Stimulated activated CD8-positive, alpha-beta memory T cell treated with anti-CD3 and anti-CD28 coated beads, Interleukin-4, amount 100 ng/mL, for 1 hour (primary cell): Measurements from ENCODE around the gene CNPY4.
"Not testable (repeated sequence)": the region's sequence is repeated elsewhere in the genome, so short reads cannot be mapped to it uniquely, and the experiment has no call there.

Source experiments
- DNase-seq, 2 donors: peaks; one replicate each; pipeline ENCODE4 v3.0.0-alpha.2; 2020; ENCODE audit warnings: low read depth in 2 of 2, low spot score in 1 of 2

CNPY4 gene

GRCh38 chr7:100118388-100119071, 904 bp upstream of the CNPY4 start:
- no peak for DNase-seq

GRCh38 chr7:100119970-100120732, 717 bp downstream of the CNPY4 start:
- DNase-seq = peak; percentile 25 to 44

DNA sequence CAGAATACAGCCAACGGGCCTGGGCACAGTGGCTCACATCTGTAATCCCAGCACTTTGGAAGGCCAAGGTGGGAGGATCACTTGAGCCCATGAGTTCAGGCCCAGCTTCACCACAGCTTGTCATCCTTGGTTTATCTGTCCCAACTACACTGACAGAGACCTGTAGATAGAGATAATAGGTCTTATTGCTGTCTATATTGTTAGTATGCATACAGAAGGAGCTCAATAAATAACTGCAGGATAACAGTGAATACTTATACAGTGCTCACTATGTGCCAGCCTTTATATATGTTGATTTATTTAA, 1.3 kb downstream of the CNPY4 start:
- no peak for DNase-seq

- DNase-seq = no peak
Measured at GRCh38 chr7:100122067-100122466, 2.6 kb downstream of the CNPY4 start.

GRCh38 chr7:100122568-100122967, 3.1 kb downstream of the CNPY4 start:
- DNase-seq = no peak

- DNase-seq = no peak
Measured at GRCh38 chr7:100124301-100125230, 5.1 kb downstream of the CNPY4 start.

GRCh38 chr7:100126239-100126930, 7.0 kb downstream of the CNPY4 start:
- no peak for DNase-seq

DNA sequence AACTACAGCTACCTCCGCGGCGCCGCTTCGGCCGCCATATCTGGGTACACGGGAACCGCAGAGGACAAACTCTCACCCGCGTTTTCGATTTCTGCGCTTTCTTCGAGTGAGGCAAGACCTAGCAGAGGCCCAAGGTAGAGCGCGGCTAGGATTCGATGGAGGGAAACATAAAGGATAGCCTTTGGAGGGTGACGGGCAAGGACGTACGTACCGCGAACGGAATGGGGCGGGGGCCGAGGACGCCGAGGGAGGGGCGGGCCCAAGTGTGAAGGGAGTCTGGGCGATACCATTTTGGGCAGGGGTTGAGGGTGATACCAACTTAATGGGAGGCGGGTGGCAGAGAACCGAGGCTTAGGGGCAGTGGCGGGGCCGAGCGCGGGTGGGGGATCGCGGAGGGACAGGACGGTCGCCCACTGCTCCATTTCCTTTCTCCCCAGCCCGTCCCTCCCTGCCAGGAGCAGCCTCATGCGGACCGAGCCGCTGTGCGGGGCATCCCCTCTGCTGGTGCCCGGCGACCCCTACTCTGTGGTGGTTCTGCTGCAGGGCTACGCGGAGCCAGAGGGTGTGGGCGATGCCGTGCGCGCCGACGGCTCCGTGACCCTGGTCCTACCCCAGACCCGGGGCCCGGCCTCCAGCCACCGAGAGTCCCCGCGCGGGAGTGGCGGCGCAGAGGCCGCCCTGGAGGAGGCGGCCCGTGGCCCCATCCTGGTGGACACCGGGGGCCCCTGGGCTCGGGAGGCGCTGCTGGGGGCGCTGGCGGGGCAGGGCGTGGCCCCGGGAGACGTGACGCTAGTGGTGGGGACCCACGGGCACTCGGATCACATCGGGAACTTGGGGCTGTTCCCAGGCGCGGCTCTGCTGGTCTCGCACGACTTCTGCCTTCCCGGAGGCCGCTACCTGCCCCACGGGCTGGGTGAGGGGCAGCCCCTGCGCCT, 7.8 kb downstream of the CNPY4 start, which contains the start of gene MBLAC1:
MBLAC1 (plus strand) TSS at position 37 of the 935 bp plus-strand sequence; CDS start at position 466, 429 bp downstream.
- DNase-seq = peak; percentile 77 to 81

GRCh38 chr7:100127866-100128636, 8.6 kb downstream of the CNPY4 start:
- DNase-seq = no peak

GRCh38 chr7:100128637-100128963, 9.2 kb downstream of the CNPY4 start:
- DNase-seq = no peak

DNA sequence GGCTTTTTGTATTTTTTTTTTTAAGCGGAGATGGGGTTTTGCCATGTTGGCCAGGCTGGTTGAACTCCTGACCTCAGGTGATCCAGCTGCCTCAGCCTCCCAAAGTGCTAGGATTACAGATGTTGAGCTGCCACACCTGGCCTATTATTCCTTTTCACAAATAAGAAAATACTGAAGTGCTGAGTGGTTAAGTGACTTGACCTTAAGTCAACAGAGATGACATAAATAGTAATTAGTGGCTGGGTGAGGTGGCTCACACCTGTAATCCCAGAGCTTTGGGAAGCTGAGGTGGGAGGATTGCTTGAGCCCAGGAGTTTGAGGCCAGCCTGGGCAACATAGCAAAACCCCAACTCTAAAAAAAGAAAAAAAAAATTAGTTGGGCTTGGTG, 10.8 kb downstream of the CNPY4 start:
- DNase-seq = not testable (repeated sequence)

DNA sequence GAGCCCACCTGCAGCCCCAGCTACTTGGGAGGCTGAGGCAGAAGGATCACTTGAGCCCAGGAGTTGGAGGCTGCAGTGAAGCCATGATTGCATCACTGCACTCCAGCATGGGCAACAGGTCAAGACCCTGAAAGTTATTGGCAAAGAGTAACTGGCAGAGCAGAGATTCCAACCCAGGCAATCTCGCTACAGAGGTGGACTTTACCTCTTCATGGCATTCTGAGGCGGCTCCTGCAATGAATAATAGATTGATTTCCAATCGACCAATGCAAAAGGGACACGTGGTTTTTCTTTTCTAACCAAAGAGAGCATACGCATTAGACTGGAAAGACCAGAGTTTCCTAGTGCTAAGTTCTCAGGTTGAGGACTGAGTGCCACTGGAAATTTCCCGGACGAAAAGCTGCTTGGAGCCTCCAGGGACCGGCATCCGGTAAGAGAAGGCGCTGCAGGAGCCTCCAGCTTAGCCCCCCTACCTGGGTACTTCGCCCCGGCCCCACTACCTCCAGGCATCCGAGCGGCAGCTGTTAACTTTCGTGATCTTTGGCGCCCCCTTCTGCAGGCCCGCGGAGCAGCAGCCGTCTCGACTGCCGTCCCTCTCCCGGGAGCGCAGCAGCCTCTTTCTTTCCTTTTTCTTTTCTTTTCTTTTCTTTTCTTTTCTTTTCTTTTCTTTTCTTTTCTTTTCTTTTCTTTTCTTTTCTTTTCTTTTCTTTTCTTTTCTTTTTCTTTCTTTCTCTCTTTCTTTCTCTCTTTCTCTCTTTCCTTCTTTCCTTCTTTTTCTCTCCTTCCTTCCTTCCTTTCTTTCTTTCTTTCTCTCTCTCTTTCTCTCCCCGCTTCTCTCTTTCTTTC, 11.4 kb downstream of the CNPY4 start:
- DNase-seq = peak; percentile 67 to 86

DNA sequence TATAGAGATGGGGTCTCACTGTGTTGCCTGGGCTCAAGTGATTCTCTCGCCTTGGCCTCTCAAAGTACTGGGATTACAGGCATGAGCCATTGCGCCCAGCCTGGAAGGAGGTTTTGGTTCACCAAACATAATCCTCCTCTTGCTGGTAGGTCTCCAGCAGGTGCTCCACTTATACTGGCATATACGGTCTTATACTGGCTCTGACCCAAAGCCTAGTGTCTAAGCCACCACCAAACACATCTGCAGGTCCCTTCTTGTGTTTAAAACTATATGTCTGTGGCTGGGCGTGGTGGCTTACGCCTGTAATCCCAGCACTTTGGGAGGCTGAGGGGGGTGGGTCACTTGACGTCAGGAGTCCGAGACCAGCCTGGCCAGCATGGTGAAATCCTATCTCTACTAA, 12.7 kb downstream of the CNPY4 start:
- DNase-seq = no peak

GRCh38 chr7:100132697-100133151, 13.3 kb downstream of the CNPY4 start:
- no peak for DNase-seq

DNA sequence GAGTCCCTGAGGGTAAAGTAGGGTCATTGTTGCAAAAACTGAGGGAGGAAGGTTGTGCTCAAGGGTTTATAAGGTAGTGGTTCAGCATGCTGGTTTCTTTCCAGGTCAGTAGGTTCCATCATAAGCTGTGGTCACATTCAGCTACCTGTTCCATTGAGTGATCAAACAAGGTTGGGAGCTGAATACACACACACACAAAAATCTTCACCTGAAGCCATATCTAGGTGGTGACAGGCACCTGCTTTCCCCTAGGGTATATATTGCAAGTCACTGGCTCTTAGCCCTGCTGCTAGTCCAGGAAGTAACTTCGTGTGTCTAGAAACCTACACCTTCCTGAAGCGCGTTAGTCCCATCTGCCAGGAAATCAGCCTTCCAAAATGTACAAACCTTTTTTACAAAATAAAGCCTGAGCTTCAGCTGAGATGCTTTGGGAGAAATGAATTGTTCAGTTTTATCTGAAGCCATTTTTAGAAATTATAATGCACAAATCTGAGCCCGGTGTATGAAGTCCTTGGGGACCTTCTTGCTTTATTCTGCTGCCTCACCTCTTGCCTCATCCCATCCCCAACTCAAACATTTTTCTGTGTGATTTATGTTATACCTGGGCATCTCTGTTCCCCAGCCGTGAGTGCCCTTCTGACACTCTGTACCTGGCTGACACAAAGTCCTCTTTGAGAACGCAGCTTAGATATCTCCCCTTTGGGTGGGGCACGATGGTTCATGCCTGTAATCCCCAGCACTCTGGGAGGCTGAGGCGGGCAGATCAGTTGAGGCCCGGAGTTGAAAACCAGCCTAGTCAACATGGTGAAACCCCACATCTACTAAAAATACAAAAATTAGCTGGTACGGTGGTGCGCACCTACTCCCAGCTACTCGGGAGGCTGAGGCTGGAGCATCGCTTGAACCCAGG, 18.7 kb downstream of the CNPY4 start:
- DNase-seq = no peak

DNA sequence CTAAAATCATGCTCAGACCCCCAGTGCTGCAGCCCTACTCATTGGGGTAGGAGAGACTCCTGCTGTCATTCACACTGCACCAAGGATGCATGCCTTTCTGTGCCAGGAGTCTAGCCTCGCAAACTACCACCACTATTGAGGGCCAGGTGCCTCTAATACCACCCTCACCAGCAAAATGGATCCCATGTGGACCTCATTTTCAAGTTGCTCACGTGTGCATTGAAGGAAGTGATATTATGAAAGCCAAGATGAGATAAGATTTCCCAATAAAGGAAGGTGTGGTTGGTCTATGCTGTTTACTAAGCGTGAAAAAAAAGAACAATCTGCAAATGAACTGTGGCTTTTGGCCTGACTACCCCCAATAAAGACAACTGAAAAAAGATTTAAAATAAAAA, 22.1 kb downstream of the CNPY4 start:
- no peak for DNase-seq

DNA sequence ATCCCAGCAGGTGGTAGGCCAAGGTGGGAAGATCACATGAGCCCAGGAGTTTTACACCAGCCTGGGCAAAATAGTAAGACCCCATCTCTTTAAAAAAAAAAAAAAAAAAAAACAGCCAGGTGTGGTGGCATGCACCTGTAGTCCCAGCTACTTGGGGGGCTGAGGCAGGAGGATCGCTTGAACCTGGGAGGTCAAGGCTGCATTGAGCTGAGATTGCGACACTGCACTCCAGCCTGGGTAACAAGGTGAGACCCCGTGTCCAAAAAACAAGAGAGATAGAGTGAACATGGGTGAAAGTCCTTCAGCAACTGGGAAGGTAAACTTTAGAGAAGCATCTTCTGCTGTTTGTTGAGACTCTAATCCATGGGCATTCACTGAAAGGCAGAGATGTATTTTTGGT, 23.0 kb downstream of the CNPY4 start:
- DNase-seq = no peak
